Measurements from ENCODE around the gene CBFB. TPM values are rescaled to one million over a fixed set of nuclear protein-coding genes. Genes with fewer than 3 reads are reported as not detected.

Gene CBFB
- total and polyA plus RNA-seq, 2 of the 4 experiments (the other 2 are of a cell fraction) = 44.2 to 48.0 TPM

GRCh38 chr16:67024384-67025209 is 4.4 kb upstream of the CBFB start (continued):
- TF ChIP-seq MAFK (IDR thresholded peaks at IDR 0.05; ENCODE audit: low read depth, low read length) (no peak), BHLHE40 (IDR thresholded peaks at IDR 0.05; ENCODE audit: low read depth, low read length) (no peak), MXI1 (IDR thresholded peaks at IDR 0.05; ENCODE audit: borderline replicate concordance, low read depth, low read length) (no peak)

DNA sequence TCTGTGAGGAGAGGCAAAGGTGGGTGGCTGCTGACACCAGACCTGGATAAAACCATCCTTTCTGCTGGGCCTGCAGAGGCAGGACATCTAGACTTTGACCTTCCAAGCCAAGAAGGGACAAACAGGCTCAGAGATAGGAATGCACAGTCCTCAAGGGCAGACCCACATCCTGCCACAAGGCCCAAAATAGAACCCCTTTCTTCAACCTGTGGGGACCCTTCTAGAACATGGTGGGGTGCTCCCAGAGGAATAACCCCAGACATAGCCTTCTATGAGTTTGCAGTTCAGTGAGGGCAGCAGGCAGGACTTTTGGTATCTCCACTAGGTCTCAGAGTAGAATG is 3.8 kb upstream of the CBFB start:
- Histone ChIP-seq H2AK9ac (replicated peaks; ENCODE audit: low read depth, low read length, poor library complexity) (no peak overlapping the region), H3K4me1 (ENCODE audit: control insufficient read depth, insufficient read depth, low read length) (peaks cover 9% of the 10 kb centered on the region), H3K27ac (ENCODE audit: insufficient read depth, low read length) (no peak overlapping the region), H3K27me3 (ENCODE audit: control insufficient read depth, insufficient read depth, low read length) (no peaks in the 10 kb centered on the region), H4K20me1 (ENCODE audit: insufficient read depth, low read length) (peaks cover 4% of the 10 kb centered on the region), H3K36me3 (ENCODE audit: control insufficient read depth, insufficient read depth, low read length) (no peaks in the 10 kb centered on the region), H3K4me3 (ENCODE audit: insufficient read depth, low read depth, low read length) (no peak overlapping the region), H3K18ac (ENCODE audit: low read depth, low read length) (no peak overlapping the region), H3K4ac (ENCODE audit: low read depth, low read length) (no peak overlapping the region), H3K23ac (ENCODE audit: low read depth, low read length) (no peak overlapping the region), H2BK5ac (ENCODE audit: low read depth, low read length, poor library complexity, severe bottlenecking) (no peak overlapping the region), H3K56ac (ENCODE audit: extremely low read depth, insufficient read depth, low read length) (no peak overlapping the region), H4K8ac (ENCODE audit: low read depth in 2 of 2, low read length in 2 of 2) (no peak overlapping the region), H4K91ac (ENCODE audit: insufficient read depth, low read depth, low read length) (no peak overlapping the region), H2AK5ac (ENCODE audit: low read depth, low read length) (no peak overlapping the region), H2BK15ac (ENCODE audit: low read depth, low read length) (no peak overlapping the region), H3K79me1 (ENCODE audit: low read depth in 1 of 2, low read length in 2 of 2) (peaks cover 5 to 8% of the 10 kb centered on the region in 2 experiments; a peak in 3 of 4 replicates), H3K9me3 (ENCODE audit: control insufficient read depth, insufficient read depth, low read length) (no peaks in the 10 kb centered on the region), H3K9ac (ENCODE audit: low read depth, low read length) (no peak overlapping the region), H2BK20ac (ENCODE audit: low read depth, low read length) (no peak overlapping the region), H2BK120ac (ENCODE audit: low read depth, low read length) (no peak overlapping the region), H2AFZ (replicated peaks; ENCODE audit: low read length, poor library complexity) (no peak overlapping the region), H4K5ac (ENCODE audit: low read depth, low read length) (no peak overlapping the region), H3K9me1 (ENCODE audit: insufficient read depth, low read length) (peaks cover 6% of the 10 kb centered on the region; the same call in 1 of the 2 replicates), H3K4me2 (ENCODE audit: low read depth, low read length) (no peak overlapping the region), H3K14ac (replicated peaks; ENCODE audit: low read depth, low read length) (no peak overlapping the region)
- dilution Hi-C loops (cut with HindIII; ENCODE audit: low sequenced_read_pairs, unreplicated experiment) = no loop called here
- BruUV-seq (replicated peaks) = no TSS peak
- ChIA-PET POLR2A (ENCODE audit: unreplicated experiment) (no interaction called here), CTCF (no interaction called here)
- intact Hi-C loops (cut with micrococcal nuclease) = no loop called here
- in situ Hi-C loops (cut with MboI; ENCODE audit: low sequenced_read_pairs) = no loop called here
- no peak for DNase-seq
- TF ChIP-seq CTCF (conservative IDR thresholded peaks at IDR 0.05; ENCODE audit: low read depth, low read length) (no peak), MAFK (IDR thresholded peaks at IDR 0.05; ENCODE audit: low read depth, low read length) (no peak), RCOR1 (IDR thresholded peaks at IDR 0.05; ENCODE audit: insufficient replicate concordance, low read length) (no peak), NFE2L2 (IDR thresholded peaks at IDR 0.05; ENCODE audit: low read depth, low read length) (no peak), RFX5 (IDR thresholded peaks at IDR 0.05; ENCODE audit: low read depth, low read length) (no peak), CEBPB (IDR thresholded peaks at IDR 0.05; ENCODE audit: low read depth, low read length) (no peak), MAZ (IDR thresholded peaks at IDR 0.05; ENCODE audit: borderline replicate concordance, low read depth, low read length) (no peak), POLR2A (IDR thresholded peaks at IDR 0.05; ENCODE audit: low read depth, low read length) (no peak), FOS (IDR thresholded peaks at IDR 0.05; ENCODE audit: low read depth, low read length) (no peak), BHLHE40 (IDR thresholded peaks at IDR 0.05; ENCODE audit: low read depth, low read length) (no peak), CHD1 (IDR thresholded peaks at IDR 0.05; ENCODE audit: low read depth, low read length) (no peak)
- TF ChIP-seq, protein P1, sequence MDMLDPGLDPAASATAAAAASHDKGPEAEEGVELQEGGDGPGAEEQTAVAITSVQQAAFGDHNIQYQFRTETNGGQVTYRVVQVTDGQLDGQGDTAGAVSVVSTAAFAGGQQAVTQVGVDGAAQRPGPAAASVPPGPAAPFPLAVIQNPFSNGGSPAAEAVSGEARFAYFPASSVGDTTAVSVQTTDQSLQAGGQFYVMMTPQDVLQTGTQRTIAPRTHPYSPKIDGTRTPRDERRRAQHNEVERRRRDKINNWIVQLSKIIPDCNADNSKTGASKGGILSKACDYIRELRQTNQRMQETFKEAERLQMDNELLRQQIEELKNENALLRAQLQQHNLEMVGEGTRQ (IDR thresholded peaks at IDR 0.05; ENCODE audit: low read depth, low read length) = no peak
- TF ChIP-seq, protein P2, sequence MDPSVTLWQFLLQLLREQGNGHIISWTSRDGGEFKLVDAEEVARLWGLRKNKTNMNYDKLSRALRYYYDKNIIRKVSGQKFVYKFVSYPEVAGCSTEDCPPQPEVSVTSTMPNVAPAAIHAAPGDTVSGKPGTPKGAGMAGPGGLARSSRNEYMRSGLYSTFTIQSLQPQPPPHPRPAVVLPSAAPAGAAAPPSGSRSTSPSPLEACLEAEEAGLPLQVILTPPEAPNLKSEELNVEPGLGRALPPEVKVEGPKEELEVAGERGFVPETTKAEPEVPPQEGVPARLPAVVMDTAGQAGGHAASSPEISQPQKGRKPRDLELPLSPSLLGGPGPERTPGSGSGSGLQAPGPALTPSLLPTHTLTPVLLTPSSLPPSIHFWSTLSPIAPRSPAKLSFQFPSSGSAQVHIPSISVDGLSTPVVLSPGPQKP (IDR thresholded peaks at IDR 0.05; ENCODE audit: borderline replicate concordance, low read depth, low read length) = no peak
- ATAC-seq (ENCODE audit: low read depth) = no peak

All from IMR-90 (cell line).